SU-DHL-6 (cell line): ENCODE results near the gene CC2D1A.

Experiments
- H2AFZ ChIP-seq: fragments of 200-600 bp; sonication (generic); 2 replicates; pipeline ENCODE4 v1.6.1; 2014; ENCODE audit warnings: low read depth, mild to moderate bottlenecking, moderate library complexity, mixed read lengths, antibody characterized with exemption, low read length; ENCODE audit not compliant: severe bottlenecking
- H3F3A ChIP-seq: fragments of 200-600 bp; shearing (Covaris generic); 2 replicates; pipeline ENCODE4 v1.6.0; 2016; ENCODE audit warnings: antibody characterized with exemption, mild to moderate bottlenecking; ENCODE audit not compliant: insufficient read depth
- H3K27ac ChIP-seq: fragments of 200-600 bp; sonication (generic); 2 replicates; pipeline ENCODE4 v1.5.1; 2016; ENCODE audit warnings: low read depth, mild to moderate bottlenecking, low read length, moderate library complexity, mixed read lengths
- H3K27me3 ChIP-seq: fragments of 200-600 bp; sonication (generic), shearing (Covaris generic); 2 replicates; pipeline ENCODE4 v1.6.0; 2014; ENCODE audit warnings: mild to moderate bottlenecking, low read length
- H3K36me3 ChIP-seq: fragments of 200-600 bp; sonication (generic); 2 replicates; pipeline ENCODE4 v1.6.1; 2014; ENCODE audit warnings: mild to moderate bottlenecking, low read length, mixed read lengths
- H3K4me2 ChIP-seq: fragments of 300-600, 200-600 bp; shearing (Covaris generic), sonication (generic); 2 replicates; pipeline ENCODE4 v1.6.0; 2014; ENCODE audit warnings: low read length, low read depth, mild to moderate bottlenecking; ENCODE audit not compliant: poor library complexity, severe bottlenecking
- H3K4me3 ChIP-seq: fragments of 200-600 bp; sonication (generic); 2 replicates; pipeline ENCODE4 v1.5.1; 2014; ENCODE audit warnings: antibody characterized with exemption, low read length, mild to moderate bottlenecking, mixed read lengths; ENCODE audit not compliant: insufficient read depth, poor library complexity, severe bottlenecking
- H3K79me2 ChIP-seq: fragments of 200-600 bp; sonication (generic); 2 replicates; pipeline ENCODE4 v1.6.1; 2014; ENCODE audit warnings: mild to moderate bottlenecking, low read length, moderate library complexity; ENCODE audit not compliant: insufficient read depth
- H3K9ac ChIP-seq: fragments of 200-600 bp; sonication (generic); 2 replicates; pipeline ENCODE4 v1.7.0; 2014; ENCODE audit warnings: mild to moderate bottlenecking, low read length
- H3K9me2 ChIP-seq: fragments of 200-600 bp; sonication (generic); replicated peaks from 2 replicates; pipeline ENCODE4 v1.6.1; 2014; ENCODE audit warnings: low read length; ENCODE audit not compliant: insufficient read depth
- H3K9me3 ChIP-seq: fragments of 200-600 bp; sonication (generic); 2 replicates; pipeline ENCODE4 v1.6.1; 2014; ENCODE audit warnings: low read length, mixed read lengths; ENCODE audit not compliant: insufficient read depth
- H4K20me1 ChIP-seq: fragments of 200-600 bp; sonication (generic); 2 replicates; pipeline ENCODE4 v1.6.1; 2014; ENCODE audit warnings: low read depth, mild to moderate bottlenecking, antibody characterized with exemption, low read length, moderate library complexity, mixed read lengths
- EZH2phosphoT487 ChIP-seq: fragments of 200-600 bp; sonication (generic), shearing (Covaris generic); conservative IDR thresholded peaks from 2 replicates; pipeline ENCODE4 v1.6.1; 2018; ENCODE audit warnings: mild to moderate bottlenecking, antibody characterized with exemption, low read length, moderate library complexity, mixed read lengths
- TF ChIP-seq, protein P1 (sequence below): fragments of 200-600 bp; sonication (generic); IDR thresholded peaks from one replicate; pipeline ENCODE4 v1.5.1; 2017; ENCODE audit warnings: antibody characterized with exemption, mild to moderate bottlenecking, low read length, moderate library complexity; ENCODE audit not compliant: insufficient read depth, poor library complexity, severe bottlenecking

CC2D1A gene

DNA sequence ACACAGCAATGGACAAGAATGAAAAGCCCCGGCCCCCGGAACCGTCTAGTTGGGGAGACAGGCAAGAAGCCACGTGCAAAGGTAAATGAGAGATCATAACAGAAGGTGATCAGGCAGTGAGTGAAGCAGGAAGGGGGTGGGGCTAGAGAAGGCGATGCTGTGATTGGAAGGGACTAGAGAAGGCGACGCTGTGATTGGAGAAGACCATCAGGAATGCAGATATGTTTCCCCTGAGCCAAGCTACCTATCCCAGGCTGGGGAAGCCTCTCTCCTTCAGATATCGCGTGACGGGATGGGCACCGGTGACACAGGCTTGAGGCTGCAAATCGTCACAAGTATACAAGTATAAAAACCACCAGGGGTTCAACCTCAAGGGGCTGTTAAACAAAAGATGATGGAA is 68.1 kb downstream of the CC2D1A start:
- no peaks in the 10 kb centered on the region for H3K9me3 ChIP-seq
- no peak overlapping the region for H2AFZ ChIP-seq
- H3F3A ChIP-seq: no peaks in the 10 kb centered on the region
- H3K79me2 ChIP-seq: no peaks in the 10 kb centered on the region
- H3K9me2 ChIP-seq: no peaks in the 10 kb centered on the region
- no peaks in the 10 kb centered on the region for H3K36me3 ChIP-seq
- H3K4me3 ChIP-seq: no peak overlapping the region
- no peak overlapping the region for H3K27ac ChIP-seq
- no peaks in the 10 kb centered on the region for H3K27me3 ChIP-seq
- no peaks in the 10 kb centered on the region for H4K20me1 ChIP-seq
- no peak overlapping the region for H3K4me2 ChIP-seq
- H3K9ac ChIP-seq: no peak overlapping the region
- TF ChIP-seq EZH2phosphoT487: no peak
- TF ChIP-seq, protein P1, sequence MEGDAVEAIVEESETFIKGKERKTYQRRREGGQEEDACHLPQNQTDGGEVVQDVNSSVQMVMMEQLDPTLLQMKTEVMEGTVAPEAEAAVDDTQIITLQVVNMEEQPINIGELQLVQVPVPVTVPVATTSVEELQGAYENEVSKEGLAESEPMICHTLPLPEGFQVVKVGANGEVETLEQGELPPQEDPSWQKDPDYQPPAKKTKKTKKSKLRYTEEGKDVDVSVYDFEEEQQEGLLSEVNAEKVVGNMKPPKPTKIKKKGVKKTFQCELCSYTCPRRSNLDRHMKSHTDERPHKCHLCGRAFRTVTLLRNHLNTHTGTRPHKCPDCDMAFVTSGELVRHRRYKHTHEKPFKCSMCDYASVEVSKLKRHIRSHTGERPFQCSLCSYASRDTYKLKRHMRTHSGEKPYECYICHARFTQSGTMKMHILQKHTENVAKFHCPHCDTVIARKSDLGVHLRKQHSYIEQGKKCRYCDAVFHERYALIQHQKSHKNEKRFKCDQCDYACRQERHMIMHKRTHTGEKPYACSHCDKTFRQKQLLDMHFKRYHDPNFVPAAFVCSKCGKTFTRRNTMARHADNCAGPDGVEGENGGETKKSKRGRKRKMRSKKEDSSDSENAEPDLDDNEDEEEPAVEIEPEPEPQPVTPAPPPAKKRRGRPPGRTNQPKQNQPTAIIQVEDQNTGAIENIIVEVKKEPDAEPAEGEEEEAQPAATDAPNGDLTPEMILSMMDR: no peak

DNA sequence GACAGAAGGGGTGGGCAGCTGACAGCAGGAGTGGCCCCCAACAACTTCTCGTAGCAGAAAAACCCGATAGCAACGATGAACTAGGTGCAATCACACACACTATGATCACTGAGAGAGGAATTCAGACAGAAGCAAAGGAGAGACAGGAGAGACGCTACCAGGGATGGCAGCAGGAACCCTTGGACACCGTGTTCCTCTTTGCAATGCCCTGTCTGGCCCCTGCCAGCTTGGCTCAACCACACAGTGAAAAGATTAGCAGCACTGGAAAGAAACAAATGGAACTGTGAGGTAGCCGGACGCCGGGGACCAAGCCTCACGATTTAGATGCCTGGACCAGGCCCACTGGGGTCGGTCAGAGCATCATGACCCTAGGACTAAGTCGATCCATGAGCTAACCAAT is 69.9 kb downstream of the CC2D1A start:
- no peak overlapping the region for H3K27ac ChIP-seq

DNA sequence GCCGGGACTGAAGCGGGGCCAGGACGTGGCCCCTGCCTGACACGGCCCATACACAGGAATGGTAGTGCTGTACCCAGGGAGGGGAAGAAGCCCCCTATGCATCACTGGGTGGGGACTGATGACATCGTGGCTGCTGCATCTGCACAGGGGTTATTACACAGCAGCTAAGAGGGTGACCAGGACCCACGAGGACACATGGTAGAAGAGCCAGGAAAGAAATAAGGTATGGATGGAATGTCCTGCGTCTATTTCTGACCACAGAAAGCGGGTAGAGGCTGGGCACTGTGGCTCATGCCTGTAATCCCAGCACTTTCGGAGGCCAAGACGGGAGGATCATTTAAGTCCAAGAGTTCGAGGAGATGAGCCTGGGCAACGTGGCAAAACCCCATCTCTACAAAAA is 70.4 kb downstream of the CC2D1A start:
- no peaks in the 10 kb centered on the region for H3K9me2 ChIP-seq
- H3K27ac ChIP-seq: no peak overlapping the region
- H3K9me3 ChIP-seq: no peaks in the 10 kb centered on the region
- no peaks in the 10 kb centered on the region for H3K27me3 ChIP-seq
- no peak overlapping the region for H3K4me2 ChIP-seq
- no peaks in the 10 kb centered on the region for H3K79me2 ChIP-seq
- TF ChIP-seq EZH2phosphoT487: no peak
- TF ChIP-seq, protein P1: no peak
- H3K4me3 ChIP-seq: no peak overlapping the region
- no peak overlapping the region for H3K9ac ChIP-seq
- no peaks in the 10 kb centered on the region for H3K36me3 ChIP-seq
- no peaks in the 10 kb centered on the region for H4K20me1 ChIP-seq
- no peak overlapping the region for H2AFZ ChIP-seq
- no peaks in the 10 kb centered on the region for H3F3A ChIP-seq

More for the DNA sequence above, 69.9 kb downstream of the CC2D1A start:
- Histone ChIP-seq H3K36me3 (no peaks in the 10 kb centered on the region), H3K4me2 (no peak overlapping the region), H3F3A (no peaks in the 10 kb centered on the region), H3K9me3 (no peaks in the 10 kb centered on the region), H3K79me2 (no peaks in the 10 kb centered on the region), H4K20me1 (no peaks in the 10 kb centered on the region), H3K9ac (no peak overlapping the region), H3K4me3 (no peak overlapping the region), H2AFZ (no peak overlapping the region), H3K9me2 (no peaks in the 10 kb centered on the region), H3K27me3 (no peaks in the 10 kb centered on the region)
- TF ChIP-seq EZH2phosphoT487: no peak
- TF ChIP-seq, protein P1: no peak

DNA sequence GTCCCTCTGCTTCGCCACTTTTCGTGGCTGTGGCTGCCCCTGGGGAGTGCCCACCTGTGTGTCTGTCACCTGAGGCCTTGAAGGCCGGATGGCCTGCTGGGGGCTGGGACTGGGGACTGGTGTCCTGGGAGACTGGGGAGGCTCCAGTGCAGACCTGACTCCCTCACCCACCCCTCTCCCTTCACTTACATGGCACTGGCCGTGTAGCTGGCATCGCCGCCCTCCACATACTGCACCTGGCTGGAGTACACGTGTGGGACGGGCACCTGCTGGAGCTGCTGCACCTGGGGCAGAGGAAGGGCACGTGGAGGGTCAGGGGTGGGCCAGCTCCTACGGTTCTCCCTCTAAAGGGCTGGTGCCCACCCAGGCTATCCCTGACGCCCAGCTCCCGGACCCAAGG is 71.8 kb downstream of the CC2D1A start:
- H3K79me2 ChIP-seq: no peaks in the 10 kb centered on the region
- TF ChIP-seq EZH2phosphoT487: no peak
- TF ChIP-seq, protein P1: no peak
- no peaks in the 10 kb centered on the region for H3K36me3 ChIP-seq
- H3K27me3 ChIP-seq: no peaks in the 10 kb centered on the region
- H3K9me2 ChIP-seq: no peaks in the 10 kb centered on the region
- H3K9me3 ChIP-seq: no peaks in the 10 kb centered on the region
- no peak overlapping the region for H3K4me2 ChIP-seq
- no peak overlapping the region for H2AFZ ChIP-seq
- no peak overlapping the region for H3K4me3 ChIP-seq
- H4K20me1 ChIP-seq: no peaks in the 10 kb centered on the region
- H3K27ac ChIP-seq: no peak overlapping the region
- no peaks in the 10 kb centered on the region for H3F3A ChIP-seq
- no peak overlapping the region for H3K9ac ChIP-seq
